Endothelial cell of umbilical vein (primary cell): ENCODE data around the gene PNPO. TPM values are rescaled to one million over a fixed set of nuclear protein-coding genes. Genes with fewer than 3 reads are reported as not detected.

ENCODE experiments used
- BruUV-seq: library from RNA; stranded (reverse); fragments of 400-500 nt; replicated peaks from 2 replicates; lab custom pipeline; 2021; lab: Mats Ljungman, UMichigan
- CTCF ChIA-PET: fragments of 300-600, 350-600 bp; sonication (Branson Sonifier 250); formaldehyde crosslinking; loops from one replicate; lab custom pipeline; 2021; ENCODE audit warnings: antibody characterized with exemption, inconsistent platforms; lab: Charles Lee
- POLR2A ChIA-PET: fragments of 300-600, 350-600 bp; sonication (Branson Sonifier 250); formaldehyde crosslinking; loops from one replicate; lab custom pipeline; 2021; ENCODE audit warnings: antibody characterized with exemption, inconsistent platforms; lab: Charles Lee
- DNase-seq: peaks from one replicate; pipeline ENCODE4 v3.0.0-alpha.2; 2011; ENCODE audit warnings: low read depth, low spot score
- FAIRE-seq: peaks from 2 replicates; lab custom pipeline; 2011; peaks lifted over from hg19 to GRCh38; lab: Jason Lieb, UNC
- H2AFZ ChIP-seq: 2 replicates; pipeline ENCODE4 v1.6.0; 2012; ENCODE audit warnings: low read depth, low read length, control low read depth, inconsistent platforms
- H3K27ac ChIP-seq: 2 replicates; pipeline ENCODE4 v1.5.1; 2011; ENCODE audit warnings: low read depth, mild to moderate bottlenecking, control low read depth, low read length, moderate library complexity; ENCODE audit not compliant: insufficient read depth
- H3K27me3 ChIP-seq, 2 experiments: 2 replicates each; pipeline versions ENCODE4 v1.6.0 to v1.6.1; 2011; ENCODE audit warnings: low read length in 2 of 2, mixed read lengths in 1 of 2; ENCODE audit not compliant: control insufficient read depth in 2 of 2, insufficient read depth in 2 of 2
- H3K36me3 ChIP-seq, 2 experiments: 2 replicates in 1 of 2; 3 replicates in 1 of 2; pipeline ENCODE4 v1.5.1; 2011; ENCODE audit warnings: low read length in 2 of 2, mild to moderate bottlenecking in 1 of 2, moderate library complexity in 1 of 2; ENCODE audit not compliant: control insufficient read depth in 2 of 2, insufficient read depth in 2 of 2; ENCODE audit errors: extremely low read depth in 1 of 2
- H3K4me1 ChIP-seq: 3 replicates; pipeline ENCODE4 v1.5.1; 2011; ENCODE audit warnings: mild to moderate bottlenecking, low read length; ENCODE audit not compliant: control insufficient read depth, insufficient read depth; ENCODE audit errors: extremely low read depth
- H3K4me2 ChIP-seq: 2 replicates; pipeline ENCODE4 v1.6.1; 2011; ENCODE audit warnings: low read length, control low read depth, mixed read lengths; ENCODE audit not compliant: insufficient read depth
- H3K4me3 ChIP-seq, 3 experiments: fragments of 200-600 bp in 1 of 3; sonication (generic), shearing (Covaris generic) in 1 of 3; replicated peaks in 1 of 3; 2 replicates each; pipeline ENCODE4 v1.5.1; 2011 to 2016; ENCODE audit warnings: control low read depth in 3 of 3, low read length in 3 of 3, mild to moderate bottlenecking in 2 of 3, inconsistent platforms in 1 of 3, low read depth in 1 of 3, moderate library complexity in 1 of 3; ENCODE audit not compliant: insufficient read depth in 1 of 3
- H3K79me2 ChIP-seq: 2 replicates; pipeline ENCODE4 v1.6.0; 2012; ENCODE audit warnings: low read length, inconsistent platforms; ENCODE audit not compliant: control insufficient read depth, insufficient read depth
- H3K9ac ChIP-seq: replicated peaks from 2 replicates; pipeline ENCODE3; 2011; ENCODE audit warnings: low read length, control low read depth; ENCODE audit not compliant: insufficient read depth; ENCODE audit errors: extremely low read depth
- H3K9me1 ChIP-seq: replicated peaks from 3 replicates; pipeline ENCODE4 v1.6.0; 2011; ENCODE audit warnings: mild to moderate bottlenecking, low read length; ENCODE audit not compliant: control insufficient read depth, insufficient read depth; ENCODE audit errors: extremely low read depth
- H3K9me3 ChIP-seq: replicated peaks from 2 replicates; pipeline ENCODE4 v1.5.1; 2012; ENCODE audit warnings: low read length, inconsistent platforms; ENCODE audit not compliant: control insufficient read depth, insufficient read depth
- H4K20me1 ChIP-seq: replicated peaks from 2 replicates; pipeline ENCODE3; 2011; ENCODE audit warnings: mild to moderate bottlenecking, low read length; ENCODE audit not compliant: control insufficient read depth, insufficient read depth; ENCODE audit errors: extremely low read depth
- CTCF ChIP-seq, 2 donors: IDR thresholded peaks; 1 replicate in 1 of 2; 2 replicates in 1 of 2; pipeline ENCODE4 v1.5.1; 2011; ENCODE audit warnings: low read length in 2 of 2, mild to moderate bottlenecking in 2 of 2, moderate library complexity in 2 of 2, control low read depth in 1 of 2, inconsistent platforms in 1 of 2, low read depth in 1 of 2; ENCODE audit not compliant: insufficient read depth in 1 of 2; ENCODE audit errors: extremely low read depth in 1 of 2
- EZH2 ChIP-seq: IDR thresholded peaks from 2 replicates; pipeline ENCODE4 v1.6.1; 2012; ENCODE audit warnings: borderline replicate concordance, low read depth, mild to moderate bottlenecking, moderate library complexity, low read length, inconsistent platforms; ENCODE audit not compliant: severe bottlenecking
- FOS ChIP-seq: IDR thresholded peaks from 2 replicates; pipeline ENCODE4 v1.6.1; 2011; ENCODE audit warnings: mild to moderate bottlenecking, low read length, moderate library complexity, borderline replicate concordance; ENCODE audit not compliant: insufficient read depth
- GATA2 ChIP-seq: IDR thresholded peaks from 2 replicates; pipeline ENCODE4 v1.7.0; 2011; ENCODE audit warnings: low read depth, mild to moderate bottlenecking, moderate library complexity, mixed read lengths, low read length; ENCODE audit not compliant: insufficient read length, insufficient read depth
- JUN ChIP-seq: IDR thresholded peaks from 2 replicates; pipeline ENCODE4 v1.6.1; 2011; ENCODE audit warnings: borderline replicate concordance, low read depth; ENCODE audit not compliant: insufficient read length, insufficient read depth
- MAX ChIP-seq: IDR thresholded peaks from 2 replicates; pipeline ENCODE4 v1.6.1; 2011; ENCODE audit not compliant: insufficient read depth, insufficient read length
- MYC ChIP-seq: IDR thresholded peaks from one replicate; pipeline ENCODE4 v1.6.1; 2011; ENCODE audit warnings: mild to moderate bottlenecking, low read depth, low read length
- POLR2A ChIP-seq: IDR thresholded peaks from 2 replicates; pipeline ENCODE4 v1.6.1; 2012; ENCODE audit warnings: low read depth, mild to moderate bottlenecking, control low read depth, low read length
- POLR2AphosphoS5 ChIP-seq: IDR thresholded peaks from 2 replicates; pipeline ENCODE4 v1.6.1; 2012; ENCODE audit warnings: low read depth, mild to moderate bottlenecking, control low read depth, low read length, moderate library complexity; ENCODE audit not compliant: insufficient read depth
- dilution Hi-C: fragments of 300-500 bp; cut with MboI; formaldehyde crosslinking; loops from one replicate; pipeline ENCODE4 v1.15.0; 2019; ENCODE audit warnings: low sequenced_read_pairs; ENCODE audit not compliant: extremely low pct_ligation_motif_present
- intact Hi-C: fragments of 100-400 bp; cut with micrococcal nuclease; formaldehyde crosslinking; loops from one replicate; pipeline ENCODE4 v1.10.0; 2022
- polyA plus RNA-seq, 4 experiments: library from polyadenylated mRNA; depleted of rRNA in 3 of 4; stranded (reverse) in 3 of 4; unstranded in 1 of 4; fragments of >200 nt; gene quantifications; 2 replicates each; pipeline versions ENCODE4 v1.2.1 to v1.2.3, GENCODE V29; 2011 to 2012; ENCODE audit warnings: missing spikeins in 1 of 4
- total RNA-seq: library from RNA; stranded (reverse); gene quantifications from 2 replicates; pipeline ENCODE4 v1.2.3, GENCODE V29; 2021

The PNPO gene
- total and polyA plus RNA-seq, 2 donors (not counting 3 experiments of a cell fraction or from before 2014, with no cell fraction given): 19.7 to 22.0 TPM

GRCh38 chr17:47924785-47925677, 16.3 kb upstream of the PNPO start:
- CTCF ChIA-PET: interaction anchor here (1.3 kb wide), 1 partner anchor 22 kb away, joined by 4 read pairs; no protein-coding TSS in a partner anchor
- no TSS peak for BruUV-seq
- H3K4me1 ChIP-seq: no peaks in the 10 kb centered on the region

More at GRCh38 chr17:47924785-47925677, 16.3 kb upstream of the PNPO start:
- H3K4me2 ChIP-seq: no peak overlapping the region
- no peak for TF ChIP-seq MAX
- no peak for TF ChIP-seq JUN
- no peak for TF ChIP-seq POLR2A
- TF ChIP-seq FOS: no peak
- TF ChIP-seq CTCF (IDR thresholded peaks at IDR 0.05; ENCODE audit: extremely low read depth in 1 of 2, insufficient read depth in 1 of 2, low read depth in 1 of 2, low read length in 2 of 2): no peak
- TF ChIP-seq POLR2AphosphoS5: no peak
- no peak for TF ChIP-seq MYC
- TF ChIP-seq EZH2: no peak
- no peak for TF ChIP-seq GATA2
- dilution Hi-C loops (no loop called here), intact Hi-C loops (no loop called here)
- no peak for DNase-seq
- no peaks in the 10 kb centered on the region for H3K79me2 ChIP-seq
- H3K9me1 ChIP-seq: no peaks in the 10 kb centered on the region
- H3K27ac ChIP-seq: no peak overlapping the region
- POLR2A ChIA-PET: no interaction called here
- H3K27me3 ChIP-seq: no peaks in the 10 kb centered on the region
- H4K20me1 ChIP-seq: no peaks in the 10 kb centered on the region
- H3K9ac ChIP-seq: no peak overlapping the region
- no peak for FAIRE-seq
- peaks cover 0 to 33% of the 10 kb centered on the region in 2 experiments for H3K36me3 ChIP-seq
- no peaks in the 10 kb centered on the region for H3K9me3 ChIP-seq
- H2AFZ ChIP-seq: no peak overlapping the region
- H3K4me3 ChIP-seq: no peak overlapping the region
